HG03558 (cell line): ENCODE data around the gene MPPED1.

Experiments used
- ATAC-seq: cut with Tn5 transposase; IDR thresholded peaks from one replicate; pipeline ENCODE4 v1.9.1; 2021; ENCODE audit warnings: moderate number of reproducible peaks; ENCODE audit not compliant: unreplicated experiment; ENCODE audit errors: extremely low read depth

The MPPED1 gene

GRCh38 chr22:43411869-43412807 lies at the start of gene MPPED1:
Gene MPPED1, plus strand, starts transcription at chr22:43412014. Its CDS starts 12,972 bp downstream, at chr22:43424986.
- no peak for ATAC-seq

- ATAC-seq = no peak
Observed at GRCh38 chr22:43363315-43364168, 48.3 kb upstream of the MPPED1 start.

- no peak for ATAC-seq
Observed at GRCh38 chr22:43364169-43364435, 47.7 kb upstream of the MPPED1 start.

GRCh38 chr22:43365715-43366440 lies 45.9 kb upstream of the MPPED1 start:
- no peak for ATAC-seq

DNA sequence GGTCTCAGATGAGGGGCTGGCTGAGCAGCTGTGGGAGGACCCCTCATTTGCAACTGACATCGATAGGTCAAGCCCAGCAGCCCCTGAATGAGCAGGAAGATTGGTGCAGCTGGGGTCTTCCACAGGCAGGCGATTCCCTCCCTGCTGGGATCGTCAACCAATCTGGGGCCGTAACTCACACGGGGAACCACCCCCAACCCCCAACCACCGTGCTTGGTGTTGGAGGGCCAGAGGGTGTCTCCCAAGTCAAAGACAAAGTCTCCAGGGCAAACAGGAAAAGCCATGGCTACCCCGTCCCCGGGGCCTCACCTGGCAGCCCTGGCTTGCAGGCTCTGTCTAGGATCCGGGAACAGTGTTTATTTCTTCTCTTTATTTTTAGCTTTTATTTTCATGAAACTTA lies 41.8 kb upstream of the MPPED1 start:
- no peak for ATAC-seq

GRCh38 chr22:43375951-43376455 lies 35.8 kb upstream of the MPPED1 start:
- no peak for ATAC-seq

- no peak for ATAC-seq
Observed at GRCh38 chr22:43376765-43377547, 34.9 kb upstream of the MPPED1 start.

- no peak for ATAC-seq
Observed at GRCh38 chr22:43377548-43377895, 34.3 kb upstream of the MPPED1 start.

DNA sequence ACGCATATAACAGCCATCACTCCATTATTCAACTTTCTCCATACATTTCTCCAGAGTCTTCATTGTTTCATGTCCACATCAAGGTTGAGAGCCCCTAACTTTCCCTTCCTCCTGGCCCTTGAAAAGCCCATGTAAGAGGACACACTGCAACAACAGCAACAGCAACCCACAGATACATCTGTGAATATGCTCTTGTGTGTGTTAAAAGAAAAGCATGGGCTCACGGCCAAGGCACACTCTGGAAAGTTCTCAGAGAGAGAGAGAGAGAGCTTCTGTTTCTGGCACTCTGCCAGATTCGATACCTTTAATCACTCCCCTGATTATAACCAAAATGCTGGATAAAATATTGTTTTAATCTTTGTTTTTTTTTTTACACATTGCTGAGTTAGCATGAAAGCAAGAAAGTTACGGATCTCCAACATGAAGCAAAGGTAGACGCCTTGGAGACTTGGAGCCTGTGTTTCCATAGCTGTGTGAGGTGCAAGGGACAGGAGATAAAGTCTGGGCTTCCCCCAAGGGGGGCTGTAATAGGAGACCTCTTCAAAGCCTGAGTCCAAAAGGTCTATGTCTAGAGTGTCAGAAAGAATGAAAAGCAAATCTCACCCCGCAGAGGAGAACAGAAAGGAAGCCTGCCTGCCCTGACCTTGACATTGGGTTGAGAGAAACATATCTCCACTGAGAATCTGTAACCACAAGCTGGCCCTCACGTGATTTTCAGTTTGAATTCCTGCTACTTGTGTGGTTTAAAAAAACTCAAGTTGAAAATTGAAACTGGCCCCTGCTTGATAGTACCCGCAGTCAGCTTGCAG lies 33.7 kb upstream of the MPPED1 start:
- no peak for ATAC-seq

DNA sequence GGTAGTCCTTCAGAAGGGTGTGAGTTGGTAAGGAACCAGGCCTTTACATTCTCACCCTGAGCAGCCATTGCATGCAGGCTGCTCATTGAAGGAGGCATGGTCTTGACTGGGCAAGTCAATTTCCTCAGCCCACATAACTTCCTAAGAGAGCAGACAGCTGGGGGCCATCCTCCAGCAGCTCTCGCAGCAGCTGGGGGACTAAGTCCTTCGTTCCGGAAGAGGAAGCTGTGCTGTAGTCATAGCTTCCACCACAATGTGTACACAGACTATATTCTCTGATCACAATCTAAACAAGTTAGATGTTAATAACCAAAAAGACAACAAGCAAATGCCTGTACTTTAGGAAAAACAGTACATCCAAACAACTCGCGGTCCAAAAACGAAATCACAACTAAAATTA lies 30.1 kb upstream of the MPPED1 start:
- no peak for ATAC-seq

DNA sequence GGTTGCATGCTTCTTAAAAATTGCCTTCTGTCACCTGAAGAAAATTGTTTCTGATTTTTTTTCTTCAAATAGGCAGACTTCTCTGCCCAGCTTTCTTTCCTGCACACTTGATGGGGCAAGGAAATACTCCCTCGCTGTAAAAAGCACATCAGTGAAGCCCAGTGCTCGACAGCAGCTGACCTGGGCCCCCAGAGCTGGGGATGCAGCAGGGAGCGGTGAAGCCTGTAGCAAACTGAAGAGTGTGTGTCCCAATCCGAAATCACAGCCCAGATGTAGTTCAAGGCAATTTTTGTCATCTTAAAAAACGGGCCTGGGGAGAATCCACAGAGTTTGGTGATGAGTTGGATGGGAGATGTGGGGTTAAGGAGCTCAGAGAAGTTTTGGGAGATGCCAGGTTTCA lies 27.0 kb upstream of the MPPED1 start:
- no peak for ATAC-seq

DNA sequence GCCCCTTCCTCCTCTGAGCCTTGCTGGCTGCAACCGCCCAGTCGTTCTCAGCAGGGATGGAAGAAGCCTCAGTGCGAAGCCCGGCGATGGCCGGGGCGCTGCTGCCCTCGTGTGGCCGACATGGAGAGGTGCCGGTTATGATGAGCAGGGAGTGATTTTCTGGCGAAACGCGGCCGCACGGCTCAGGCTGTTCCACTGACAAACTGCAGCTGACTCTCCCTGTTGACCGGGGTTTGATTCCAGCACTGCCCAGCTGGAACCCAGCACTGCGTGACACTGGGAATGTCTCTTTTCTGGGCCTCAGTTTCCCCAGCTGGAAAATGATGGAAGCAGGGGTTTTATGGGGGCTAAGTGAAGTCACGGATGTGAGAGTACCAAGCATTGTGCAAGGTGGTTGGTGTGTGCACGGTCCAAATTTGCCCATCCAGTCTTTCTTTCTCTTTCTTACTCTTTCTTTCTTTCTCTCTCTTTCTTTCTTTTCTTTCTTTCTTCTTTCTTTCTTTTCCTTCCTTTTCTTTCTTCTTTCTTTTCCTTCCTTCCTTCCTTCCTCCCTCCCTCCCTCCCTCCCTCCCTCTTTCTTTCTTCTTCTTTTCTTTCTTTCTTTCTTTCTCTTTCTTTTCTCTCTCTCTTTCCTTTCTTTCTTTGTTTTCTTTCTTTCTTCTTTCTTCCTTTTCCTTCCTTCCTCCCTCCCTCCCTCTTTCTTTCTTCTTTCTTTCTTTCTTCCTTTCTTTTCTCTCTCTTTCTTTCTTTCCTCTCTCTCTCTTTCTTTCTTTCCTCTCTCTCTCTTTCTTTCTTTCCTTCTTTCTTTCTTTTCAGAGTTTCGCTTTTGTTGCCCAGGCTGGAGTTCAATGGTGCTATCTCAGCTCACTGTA lies 25.8 kb upstream of the MPPED1 start:
- no peak for ATAC-seq

DNA sequence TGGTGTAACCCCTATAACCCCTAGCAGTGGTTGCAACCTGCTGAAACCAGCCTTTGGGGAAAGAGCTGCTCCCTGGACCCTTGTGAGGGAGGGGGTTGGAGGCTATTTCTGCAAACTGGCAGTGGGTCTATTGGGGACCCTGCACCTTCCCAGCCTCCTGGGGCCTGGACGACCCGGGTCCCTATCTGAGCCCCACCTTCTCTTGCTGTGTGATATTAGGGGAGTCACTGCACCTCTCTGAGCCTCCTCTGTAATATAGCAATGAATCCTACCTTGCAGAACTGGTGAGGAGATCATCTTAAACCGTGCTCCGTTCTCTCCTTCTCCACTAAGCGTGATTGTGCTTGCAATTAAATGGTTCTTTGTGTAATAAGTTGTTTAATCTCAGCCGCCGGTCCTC lies 24.0 kb upstream of the MPPED1 start:
- ATAC-seq = no peak

GRCh38 chr22:43388420-43388851 lies 23.4 kb upstream of the MPPED1 start:
- no peak for ATAC-seq

GRCh38 chr22:43389227-43389836 lies 22.5 kb upstream of the MPPED1 start:
- no peak for ATAC-seq

DNA sequence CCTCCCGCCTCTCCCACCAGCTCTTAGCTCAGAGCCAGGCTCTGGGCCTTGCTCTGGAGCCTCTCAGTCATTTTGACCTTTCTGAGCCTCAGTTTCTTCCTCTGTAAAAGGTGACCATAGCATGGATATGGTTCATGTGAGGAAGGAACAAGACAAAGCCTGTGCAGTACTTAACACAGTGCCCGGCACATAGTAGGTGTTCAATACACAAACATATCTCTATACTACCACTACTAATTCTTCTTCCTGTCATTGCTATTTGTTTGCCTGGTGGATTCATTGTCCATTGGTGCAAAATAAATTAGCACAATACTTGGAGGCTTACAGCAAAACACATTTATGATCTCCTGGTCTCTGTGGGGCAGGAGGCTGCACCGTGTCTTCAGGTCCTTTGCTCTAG lies 21.6 kb upstream of the MPPED1 start:
- ATAC-seq = no peak

DNA sequence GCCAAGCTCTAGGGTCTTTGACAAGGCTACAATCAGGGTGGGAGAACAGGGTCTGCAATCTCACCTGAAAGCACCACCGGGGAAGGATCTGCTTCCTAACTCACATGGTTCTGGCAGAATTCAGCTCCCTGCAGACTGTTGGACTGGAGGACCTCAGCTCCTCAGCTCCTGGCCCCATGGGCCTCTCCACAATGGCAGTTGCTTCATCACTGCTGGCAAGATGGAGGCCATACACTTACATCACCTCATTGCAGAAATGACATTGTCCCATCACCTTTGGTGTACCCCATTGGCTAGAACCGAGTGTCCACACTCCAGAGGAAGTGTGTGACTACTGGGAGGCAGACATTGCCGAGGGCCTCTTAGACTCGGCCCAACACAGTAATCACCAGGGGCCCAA lies 20.9 kb upstream of the MPPED1 start:
- no peak for ATAC-seq

GRCh38 chr22:43391306-43391705 lies 20.5 kb upstream of the MPPED1 start:
- no peak for ATAC-seq
